HEK293T (cell line): Measurements from ENCODE around the gene C22orf31.

Experiments
- CTCF ChIA-PET: fragments of 350-600 bp; formaldehyde crosslinking; extraction: SDS; loops from one replicate; lab custom pipeline; 2021; ENCODE audit warnings: antibody characterized with exemption, inconsistent platforms; lab: Yijun Ruan, JAX
- POLR2A ChIA-PET: fragments of 350-600 bp; formaldehyde crosslinking; extraction: SDS; loops from one replicate; lab custom pipeline; 2020; ENCODE audit warnings: antibody characterized with exemption, inconsistent platforms; lab: Yijun Ruan, JAX
- DNase-seq: peaks from one replicate; pipeline ENCODE4 v3.0.0; 2012; ENCODE audit warnings: mixed read lengths; ENCODE audit errors: extremely low spot score
- ARNT ChIP-seq: fragments of 450-650 bp; IDR thresholded peaks from 2 replicates; pipeline ENCODE4 v1.6.1; 2017; ENCODE audit warnings: mild to moderate bottlenecking
- BHLHE40 ChIP-seq: fragments of 450-650 bp; IDR thresholded peaks from 2 replicates; pipeline ENCODE4 v1.6.1; 2016; ENCODE audit warnings: mild to moderate bottlenecking, moderate library complexity, borderline replicate concordance
- CTBP1 ChIP-seq: fragments of 450-650 bp; IDR thresholded peaks from 2 replicates; pipeline ENCODE4 v1.6.1; 2016; ENCODE audit warnings: borderline replicate concordance
- ELF4 ChIP-seq: fragments of 450-650 bp; IDR thresholded peaks from 2 replicates; pipeline ENCODE4 v1.6.1; 2017; ENCODE audit warnings: antibody characterized with exemption
- FOXA1 ChIP-seq: fragments of 450-650 bp; IDR thresholded peaks from 2 replicates; pipeline ENCODE4 v1.6.1; 2016; ENCODE audit warnings: mild to moderate bottlenecking
- FOXK2 ChIP-seq: fragments of 450-650 bp; IDR thresholded peaks from 2 replicates; pipeline ENCODE4 v1.6.1; 2016; ENCODE audit warnings: mild to moderate bottlenecking
- FOXM1 ChIP-seq: fragments of 450-650 bp; IDR thresholded peaks from 2 replicates; pipeline ENCODE4 v1.6.1; 2017; ENCODE audit warnings: mild to moderate bottlenecking, borderline replicate concordance
- HDGF ChIP-seq: fragments of 450-650 bp; IDR thresholded peaks from 2 replicates; pipeline ENCODE4 v1.6.1; 2017; ENCODE audit warnings: antibody characterized with exemption, borderline replicate concordance
- L3MBTL2 ChIP-seq: fragments of 450-650 bp; conservative IDR thresholded peaks from 2 replicates; pipeline ENCODE4 v1.6.1; 2016; ENCODE audit warnings: mild to moderate bottlenecking
- LEF1 ChIP-seq: fragments of 450-650 bp; IDR thresholded peaks from 2 replicates; pipeline ENCODE4 v1.6.1; 2017; ENCODE audit warnings: mild to moderate bottlenecking, borderline replicate concordance
- NFRKB ChIP-seq: fragments of 450-650 bp; IDR thresholded peaks from 2 replicates; pipeline ENCODE4 v1.6.1; 2016; ENCODE audit warnings: mild to moderate bottlenecking, moderate library complexity
- PKNOX1 ChIP-seq: fragments of 450-650 bp; IDR thresholded peaks from 2 replicates; pipeline ENCODE4 v1.6.1; 2016
- SP1 ChIP-seq: fragments of 450-650 bp; IDR thresholded peaks from 2 replicates; pipeline ENCODE4 v1.6.1; 2017
- SUZ12 ChIP-seq: fragments of 450-650 bp; IDR thresholded peaks from 2 replicates; pipeline ENCODE4 v1.6.1; 2016; ENCODE audit warnings: mild to moderate bottlenecking
- TARDBP ChIP-seq: fragments of 450-650 bp; IDR thresholded peaks from 2 replicates; pipeline ENCODE4 v1.6.1; 2016
- ZNF384 ChIP-seq: fragments of 450-650 bp; IDR thresholded peaks from 2 replicates; pipeline ENCODE4 v1.6.1; 2016

C22orf31 gene

GRCh38 chr22:29031227-29032011 lies 30.2 kb downstream of the C22orf31 start:
- POLR2A ChIA-PET = interaction anchor here (0.7 to 1.2 kb wide), 2 partner anchors 18 to 149 kb away, joined by 3 to 4 read pairs; partner anchors contain the start of gene ZNRF3
- CTCF ChIA-PET = interaction anchor here (0.9 to 2.1 kb wide), 4 partner anchors 9 to 176 kb away, joined by 3 to 4 read pairs (median 3); no protein-coding TSS in a partner anchor
- TF ChIP-seq SP1 (no peak), TARDBP (no peak), ZNF384 (no peak), FOXA1 (no peak), FOXM1 (no peak)
- peak; percentile 49 for DNase-seq

- ChIA-PET POLR2A (interaction anchor here (0.7 to 1.2 kb wide), 2 partner anchors 19 to 148 kb away, joined by 3 to 4 read pairs; partner anchors contain the start of gene ZNRF3), CTCF (interaction anchor here (0.7 to 2.1 kb wide), 4 partner anchors 10 to 175 kb away, joined by 3 to 4 read pairs (median 3); no protein-coding TSS in a partner anchor)
- TF ChIP-seq LEF1 (peak; percentile 89), BHLHE40 (no peak)
- DNase-seq = peak; percentile 78
Observed at GRCh38 chr22:29030618-29031226, 30.9 kb downstream of the C22orf31 start.

DNA sequence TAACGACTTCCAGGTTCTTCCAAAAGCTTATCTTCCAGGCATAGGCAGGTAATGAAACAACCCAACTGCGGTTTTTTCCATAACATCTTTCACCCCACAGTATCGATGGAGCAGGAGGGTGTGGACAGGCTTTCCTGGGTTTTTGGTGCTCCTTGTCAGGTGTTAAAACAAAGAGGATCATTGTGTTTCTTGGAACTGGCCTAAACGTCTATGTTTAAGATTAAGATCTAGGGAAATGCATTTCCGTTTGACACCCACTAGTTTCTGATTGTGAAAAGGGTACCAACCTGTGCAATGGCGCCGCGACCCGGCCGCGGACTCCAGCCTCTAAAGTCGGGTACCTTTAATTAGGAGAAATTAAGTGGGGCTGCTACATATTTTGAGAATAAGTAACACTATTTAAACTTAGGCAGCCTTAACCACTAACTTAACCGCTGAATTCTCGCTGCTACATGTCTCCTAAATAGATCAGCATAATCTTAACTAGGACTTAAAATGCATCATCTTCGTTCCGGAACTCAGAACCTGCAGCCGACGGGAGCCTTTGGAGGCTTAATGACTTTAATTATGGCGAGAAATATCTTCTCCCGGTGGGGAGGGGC lies 31.5 kb downstream of the C22orf31 start:
- DNase-seq = no peak

DNA sequence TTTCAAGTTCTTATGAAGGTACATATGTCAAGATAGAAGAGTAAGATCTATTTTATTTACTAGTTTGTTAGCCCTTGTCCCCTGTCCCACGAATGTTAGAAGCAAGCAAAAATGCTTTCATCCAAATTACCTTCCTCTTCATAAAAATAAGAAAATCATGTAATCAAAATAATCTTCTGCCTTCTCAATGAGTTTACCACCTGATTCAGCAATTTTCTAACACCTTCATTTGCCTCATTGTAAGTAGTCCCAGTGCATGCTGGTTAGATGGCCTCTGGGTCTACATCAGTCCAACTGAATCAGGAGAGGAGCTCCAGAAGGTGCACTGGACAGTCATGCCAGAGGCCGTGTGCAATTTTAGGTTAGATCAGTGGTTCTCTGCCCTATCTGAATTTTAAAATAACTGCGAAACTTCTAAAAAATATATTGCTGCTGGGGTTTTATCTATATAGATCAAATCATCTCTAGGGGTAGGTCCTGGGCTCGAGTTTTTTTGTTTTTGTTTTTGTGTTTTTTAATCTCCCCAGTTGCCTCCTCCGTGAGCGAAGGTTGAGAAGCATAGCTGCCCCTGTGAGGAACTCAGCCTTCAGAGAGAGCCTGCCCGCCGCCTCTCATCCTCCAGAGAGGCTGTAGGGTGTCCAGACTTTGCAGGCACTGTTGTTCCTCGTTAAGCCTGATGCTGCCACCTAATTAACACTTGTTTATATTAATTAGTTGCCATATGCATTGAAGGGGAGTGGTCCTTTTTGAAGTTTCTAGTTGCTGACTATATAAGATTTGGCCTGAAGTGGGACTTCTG lies 32.2 kb downstream of the C22orf31 start:
- TF ChIP-seq LEF1 (no peak), CTBP1 (no peak), ZNF384 (no peak), FOXM1 (no peak), BHLHE40 (no peak), ELF4 (no peak), FOXA1 (no peak), SP1 (no peak), PKNOX1 (no peak), HDGF (no peak), TARDBP (no peak), NFRKB (no peak), FOXK2 (no peak), SUZ12 (no peak), L3MBTL2 (no peak), ARNT (no peak)
- CTCF ChIA-PET = interaction anchor here (1.2 kb wide), 1 partner anchor 12 kb away, joined by 3 read pairs; no protein-coding TSS in a partner anchor
- POLR2A ChIA-PET = interaction anchor here (0.8 kb wide), 1 partner anchor 146 kb away, joined by 3 read pairs; the partner anchor contains the start of gene ZNRF3
- no peak for DNase-seq

More for the DNA sequence above, 31.5 kb downstream of the C22orf31 start:
- ChIA-PET POLR2A (interaction anchor here (0.8 to 1.2 kb wide), 2 partner anchors 147 kb away, joined by 3 to 4 read pairs; partner anchors contain the start of gene ZNRF3), CTCF (interaction anchor here (0.7 to 1.4 kb wide), 3 partner anchors 11 to 175 kb away, joined by 3 read pairs; no protein-coding TSS in a partner anchor)
- TF ChIP-seq SP1 = no peak
- TF ChIP-seq ZNF384 = no peak
- TF ChIP-seq ARNT = no peak
- TF ChIP-seq TARDBP = no peak
- TF ChIP-seq L3MBTL2 = no peak
- no peak for TF ChIP-seq CTBP1
- no peak for TF ChIP-seq SUZ12
- TF ChIP-seq PKNOX1 = no peak
- no peak for TF ChIP-seq FOXK2
- no peak for TF ChIP-seq ELF4
- no peak for TF ChIP-seq FOXM1
- TF ChIP-seq NFRKB = no peak
- TF ChIP-seq HDGF = no peak
- no peak for TF ChIP-seq FOXA1
- TF ChIP-seq LEF1 = no peak
- no peak for TF ChIP-seq BHLHE40

DNA sequence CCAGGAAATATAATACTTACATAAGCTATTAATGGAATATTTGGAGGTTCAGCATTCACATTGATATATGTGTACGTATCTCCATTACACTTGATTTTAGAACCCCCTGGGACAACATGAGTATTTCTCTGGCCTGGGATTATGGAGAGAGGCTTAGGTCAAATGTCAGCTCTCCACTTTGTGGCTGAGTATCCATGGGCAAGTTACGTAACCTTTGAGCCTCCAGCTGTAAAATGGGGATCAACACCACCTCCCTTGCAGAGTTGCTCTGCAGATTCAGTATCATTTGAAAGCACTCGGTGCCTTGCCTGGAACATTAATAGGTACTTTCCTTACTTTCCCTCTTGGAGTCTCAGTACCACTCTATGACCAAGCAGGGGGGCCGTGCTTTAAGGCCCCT lies 33.2 kb downstream of the C22orf31 start:
- no peak for DNase-seq
- TF ChIP-seq ELF4 = no peak
- TF ChIP-seq FOXM1 = no peak
- TF ChIP-seq FOXA1 = no peak
- no peak for TF ChIP-seq BHLHE40
- TF ChIP-seq NFRKB = no peak
- no peak for TF ChIP-seq TARDBP
- no peak for TF ChIP-seq SUZ12
- TF ChIP-seq ZNF384 = no peak
- TF ChIP-seq SP1 = no peak
- no peak for TF ChIP-seq PKNOX1
- TF ChIP-seq L3MBTL2 = no peak
- TF ChIP-seq CTBP1 = no peak
- TF ChIP-seq FOXK2 = no peak
- no peak for TF ChIP-seq HDGF
- TF ChIP-seq LEF1 = no peak
- POLR2A ChIA-PET = interaction anchor here (2.6 kb wide), 1 partner anchor 146 kb away, joined by 8 read pairs; the partner anchor contains the start of gene ZNRF3
- CTCF ChIA-PET = no interaction called here
